ENCODE measurements around the gene DAB1. TPM values are rescaled to one million over a fixed set of nuclear protein-coding genes. Genes with fewer than 3 reads are reported as not detected.

Gene DAB1
- polyA plus RNA-seq, 4 donors, result 3.0 to 77.0 (median 24.3) TPM

DNA sequence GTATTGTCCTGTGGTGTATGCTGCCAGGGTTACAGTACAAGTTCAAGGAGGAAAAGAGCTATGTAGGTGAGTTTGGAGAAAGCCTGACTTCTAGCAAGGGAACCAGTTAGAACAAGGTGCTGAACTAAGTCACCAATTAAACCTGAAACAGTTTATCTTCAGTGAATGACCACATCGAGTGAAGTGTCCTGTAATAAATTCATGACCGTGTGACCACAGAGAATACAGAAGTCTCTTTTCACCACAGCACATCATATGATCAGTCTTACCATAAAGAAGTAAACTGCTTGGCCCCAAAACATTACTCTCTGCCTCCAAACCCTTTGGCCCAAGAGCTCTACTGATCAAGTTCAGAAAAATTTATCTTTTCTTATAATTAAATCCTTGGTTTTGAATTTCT, 141.4 kb downstream of the DAB1 start:
- H3K27me3 ChIP-seq (ENCODE audit: control insufficient read depth in 3 of 3, insufficient read depth in 3 of 3, low read length in 3 of 3), result peaks cover 0 to 2% (median 0%) of the 10 kb centered on the region in 3 donors
- WGBS, 3 donors, result 53 to 60% (median 58%) methylated on average over 2 of the region's 2 CpGs
- peaks cover 0 to 49% (median 5%) of the 10 kb centered on the region in 3 donors for H3K4me1 ChIP-seq (ENCODE audit: control insufficient read depth in 3 of 3, insufficient read depth in 2 of 3, low read depth in 1 of 3, low read length in 2 of 3)
- H3K9me3 ChIP-seq (ENCODE audit: control insufficient read depth in 2 of 2, insufficient read depth in 1 of 2, low read depth in 1 of 2, low read length in 1 of 2), result no peaks in the 10 kb centered on the region
- H3K4me3 ChIP-seq (ENCODE audit: low read depth in 1 of 3, low read length in 3 of 3), result no peak overlapping the region
- DNase-seq (peak in 1 of 2 donors; percentile 65), FAIRE-seq (no peak)
- H3K27ac ChIP-seq (ENCODE audit: low read depth in 1 of 3, low read length in 2 of 3), result peak overlapping the region in 2 of 3 donors; percentile 55 to 89
- H3K36me3 ChIP-seq (ENCODE audit: control insufficient read depth in 3 of 3, insufficient read depth in 2 of 3, low read depth in 1 of 3, low read length in 3 of 3), result peaks cover 0 to 13% (median 0%) of the 10 kb centered on the region in 3 donors

DNA sequence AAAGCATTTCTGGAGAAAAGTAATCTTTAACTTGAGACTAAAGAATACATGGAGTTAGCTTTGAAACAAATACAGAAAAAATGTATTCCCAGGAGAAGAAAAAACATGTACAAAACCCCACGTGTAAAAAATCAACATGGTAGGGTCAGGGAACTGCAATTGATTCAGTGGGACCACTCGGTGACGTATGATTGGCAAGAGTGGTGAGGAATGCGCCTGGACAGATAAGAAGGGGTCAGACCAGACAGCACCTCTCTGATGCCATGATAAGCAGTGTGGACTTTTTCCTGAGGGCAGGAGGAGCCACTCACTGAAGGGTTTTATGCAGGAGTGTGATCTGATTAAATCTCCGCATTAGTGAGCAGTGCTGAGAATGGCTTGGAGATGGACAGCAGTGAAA, 142.5 kb downstream of the DAB1 start:
- no peak for FAIRE-seq
- Histone ChIP-seq H3K36me3 (ENCODE audit: control insufficient read depth in 3 of 3, insufficient read depth in 2 of 3, low read depth in 1 of 3, low read length in 3 of 3) (peaks cover 0 to 11% (median 0%) of the 10 kb centered on the region in 3 donors), H3K4me1 (ENCODE audit: control insufficient read depth in 3 of 3, insufficient read depth in 2 of 3, low read depth in 1 of 3, low read length in 2 of 3) (peaks cover 0 to 54% (median 7%) of the 10 kb centered on the region in 3 donors), H3K27me3 (ENCODE audit: control insufficient read depth in 3 of 3, insufficient read depth in 3 of 3, low read length in 3 of 3) (peaks cover 0 to 2% (median 0%) of the 10 kb centered on the region in 3 donors), H3K9me3 (ENCODE audit: control insufficient read depth in 2 of 2, insufficient read depth in 1 of 2, low read depth in 1 of 2, low read length in 1 of 2) (no peaks in the 10 kb centered on the region), H3K4me3 (ENCODE audit: low read depth in 1 of 3, low read length in 3 of 3) (no peak overlapping the region), H3K27ac (ENCODE audit: low read depth in 1 of 3, low read length in 2 of 3) (peak overlapping the region in 2 of 3 donors; percentile 84 to 89)
- peak; percentile 58 to 73 for DNase-seq
- WGBS, 3 donors, result 43 to 79% (median 48%) methylated on average over 5 of the region's 5 CpGs

DNA sequence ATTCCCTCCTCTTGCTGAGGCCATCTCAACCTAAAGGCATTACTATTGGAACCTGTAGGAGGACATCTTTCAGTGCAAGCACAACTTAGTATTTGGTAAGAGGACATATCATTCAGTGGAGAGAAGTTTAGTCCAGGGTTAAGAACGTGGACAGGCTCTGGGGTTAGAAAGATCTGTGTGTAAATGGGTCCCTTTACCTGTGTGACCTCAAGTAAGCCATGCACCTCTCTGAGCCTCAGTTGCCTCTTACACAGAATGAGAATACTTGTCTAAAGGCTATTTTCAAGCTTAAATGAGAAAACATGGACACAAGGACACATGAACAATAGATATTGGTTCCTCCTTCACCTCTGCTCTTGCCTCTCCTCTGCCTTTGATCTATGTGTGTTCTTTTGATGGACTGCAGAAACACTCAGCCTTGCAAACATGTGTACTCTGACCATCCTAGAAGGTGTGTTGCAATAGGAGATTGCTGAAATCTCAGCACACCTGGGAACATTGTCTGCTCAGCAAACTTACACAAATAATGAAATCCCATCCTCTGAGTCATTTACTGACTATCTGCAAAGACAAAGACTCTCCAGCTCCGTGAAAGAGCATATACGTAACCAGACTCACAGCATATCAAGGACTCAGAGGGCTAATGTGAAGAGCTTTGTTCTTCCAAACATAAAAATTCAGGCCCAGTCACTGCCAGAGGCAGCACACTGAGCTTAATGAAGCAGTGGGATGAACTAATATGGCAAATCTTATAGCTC, 143.8 kb downstream of the DAB1 start:
- Histone ChIP-seq H3K27me3 (ENCODE audit: control insufficient read depth in 3 of 3, insufficient read depth in 3 of 3, low read length in 3 of 3) (peaks cover 0 to 2% (median 0%) of the 10 kb centered on the region in 3 donors), H3K27ac (ENCODE audit: low read depth in 1 of 3, low read length in 2 of 3) (peak overlapping the region in 2 of 3 donors; percentile 65 to 89), H3K4me1 (ENCODE audit: control insufficient read depth in 3 of 3, insufficient read depth in 2 of 3, low read depth in 1 of 3, low read length in 2 of 3) (peaks cover 0 to 55% (median 7%) of the 10 kb centered on the region in 3 donors), H3K4me3 (ENCODE audit: low read depth in 1 of 3, low read length in 3 of 3) (no peak overlapping the region), H3K9me3 (ENCODE audit: control insufficient read depth in 2 of 2, insufficient read depth in 1 of 2, low read depth in 1 of 2, low read length in 1 of 2) (no peaks in the 10 kb centered on the region), H3K36me3 (ENCODE audit: control insufficient read depth in 3 of 3, insufficient read depth in 2 of 3, low read depth in 1 of 3, low read length in 3 of 3) (peaks cover 0 to 5% (median 0%) of the 10 kb centered on the region in 3 donors)
- peak; percentile 89 to 97 for DNase-seq
- no peak for FAIRE-seq
- WGBS, 3 donors, result 13 to 60% (median 38%) methylated on average over 3 of the region's 3 CpGs

DNA sequence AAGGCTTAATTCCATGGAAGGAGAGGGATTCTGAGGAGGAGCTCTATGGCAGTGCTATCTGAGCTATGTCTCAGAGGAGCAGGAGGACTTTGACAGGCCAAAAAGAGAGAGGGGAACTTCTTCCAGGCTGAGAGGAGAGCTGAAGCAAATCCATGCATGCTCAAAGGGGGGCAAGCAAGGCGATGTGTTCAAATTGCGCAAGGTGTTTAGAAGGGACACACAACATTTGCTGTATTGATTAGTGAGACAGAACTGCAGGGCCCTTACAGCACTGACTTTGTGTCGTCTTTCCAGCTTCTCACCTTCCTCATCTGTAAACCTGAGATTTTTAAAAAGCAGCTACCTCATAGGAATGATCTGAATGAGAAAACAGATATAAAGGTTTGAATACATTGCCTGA, 145.3 kb downstream of the DAB1 start:
- no peak overlapping the region for H3K27ac ChIP-seq (ENCODE audit: low read depth in 1 of 3, low read length in 2 of 3)
- H3K4me3 ChIP-seq (ENCODE audit: low read depth in 1 of 3, low read length in 3 of 3), result no peak overlapping the region
- no peaks in the 10 kb centered on the region for H3K9me3 ChIP-seq (ENCODE audit: control insufficient read depth in 2 of 2, insufficient read depth in 1 of 2, low read depth in 1 of 2, low read length in 1 of 2)
- peaks cover 0 to 2% (median 0%) of the 10 kb centered on the region in 3 donors for H3K27me3 ChIP-seq (ENCODE audit: control insufficient read depth in 3 of 3, insufficient read depth in 3 of 3, low read length in 3 of 3)
- FAIRE-seq (no peak), DNase-seq (no peak)
- H3K4me1 ChIP-seq (ENCODE audit: control insufficient read depth in 3 of 3, insufficient read depth in 2 of 3, low read depth in 1 of 3, low read length in 2 of 3), result peaks cover 0 to 54% (median 7%) of the 10 kb centered on the region in 3 donors
- 83 to 90% (median 89%) methylated on average over 3 of the region's 3 CpGs for WGBS, 3 donors
- H3K36me3 ChIP-seq (ENCODE audit: control insufficient read depth in 3 of 3, insufficient read depth in 2 of 3, low read depth in 1 of 3, low read length in 3 of 3), result peaks cover 0 to 6% (median 0%) of the 10 kb centered on the region in 3 donors

DNA sequence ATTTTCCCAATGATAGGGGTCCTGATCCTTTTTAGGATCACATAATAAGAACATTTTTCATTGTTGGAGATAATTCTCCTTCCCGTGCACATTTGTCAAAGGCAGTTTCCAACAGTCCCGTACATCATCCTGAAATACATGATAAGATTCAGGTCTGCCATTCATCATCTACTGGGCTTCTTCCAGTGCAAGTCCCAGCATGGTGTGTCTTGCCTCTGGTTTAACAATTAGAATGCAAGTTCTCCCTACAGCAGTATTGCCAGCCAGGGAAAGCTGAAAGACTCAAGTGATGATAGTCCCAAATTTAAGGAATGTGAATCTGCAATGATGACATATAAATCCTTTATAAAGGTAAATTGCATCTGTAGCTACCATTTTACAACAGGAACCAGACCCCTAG, 146.2 kb downstream of the DAB1 start:
- Histone ChIP-seq H3K36me3 (ENCODE audit: control insufficient read depth in 3 of 3, insufficient read depth in 2 of 3, low read depth in 1 of 3, low read length in 3 of 3) (peaks cover 0 to 10% (median 0%) of the 10 kb centered on the region in 3 donors), H3K4me3 (ENCODE audit: low read depth in 1 of 3, low read length in 3 of 3) (no peak overlapping the region), H3K4me1 (ENCODE audit: control insufficient read depth in 3 of 3, insufficient read depth in 2 of 3, low read depth in 1 of 3, low read length in 2 of 3) (peaks cover 0 to 46% (median 7%) of the 10 kb centered on the region in 3 donors), H3K27ac (ENCODE audit: low read depth in 1 of 3, low read length in 2 of 3) (peak overlapping the region in 2 of 3 donors; percentile 8 to 68), H3K9me3 (ENCODE audit: control insufficient read depth in 2 of 2, insufficient read depth in 1 of 2, low read depth in 1 of 2, low read length in 1 of 2) (no peaks in the 10 kb centered on the region), H3K27me3 (ENCODE audit: control insufficient read depth in 3 of 3, insufficient read depth in 3 of 3, low read length in 3 of 3) (peaks cover 0 to 2% (median 0%) of the 10 kb centered on the region in 3 donors)
- FAIRE-seq (no peak), DNase-seq (no peak)
- 89 to 95% (median 94%) methylated on average over 2 of the region's 2 CpGs for WGBS, 3 donors

DNA sequence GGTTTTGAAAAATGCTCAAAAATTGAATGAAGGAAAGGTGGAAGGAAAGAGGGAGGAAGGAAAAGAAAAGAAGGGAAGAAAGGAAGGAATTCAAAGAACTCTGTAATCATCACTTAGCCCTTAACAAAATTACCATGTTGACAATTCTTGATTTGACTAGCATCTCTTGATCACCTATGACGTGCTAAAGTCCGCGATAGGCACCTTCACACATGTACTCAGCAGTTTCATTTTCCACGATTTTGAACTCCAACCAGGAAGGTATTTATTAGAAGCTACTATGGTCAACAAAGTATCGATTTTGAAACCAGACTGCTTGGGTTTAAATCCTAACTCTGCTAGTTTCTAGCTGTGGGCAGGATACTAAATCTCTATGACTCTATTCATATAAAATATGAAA, 146.9 kb downstream of the DAB1 start:
- WGBS, 3 donors, result 16 to 54% (median 25%) methylated on average over 5 of the region's 5 CpGs
- H3K36me3 ChIP-seq (ENCODE audit: control insufficient read depth in 3 of 3, insufficient read depth in 2 of 3, low read depth in 1 of 3, low read length in 3 of 3), result peaks cover 0 to 13% (median 0%) of the 10 kb centered on the region in 3 donors
- H3K9me3 ChIP-seq (ENCODE audit: control insufficient read depth in 2 of 2, insufficient read depth in 1 of 2, low read depth in 1 of 2, low read length in 1 of 2), result no peaks in the 10 kb centered on the region
- peak overlapping the region in 1 of 3 donors; percentile 68 for H3K27ac ChIP-seq (ENCODE audit: low read depth in 1 of 3, low read length in 2 of 3)
- H3K4me1 ChIP-seq (ENCODE audit: control insufficient read depth in 3 of 3, insufficient read depth in 2 of 3, low read depth in 1 of 3, low read length in 2 of 3), result peaks cover 0 to 41% (median 4%) of the 10 kb centered on the region in 3 donors
- DNase-seq (peak; percentile 68 to 88), FAIRE-seq (no peak)
- H3K27me3 ChIP-seq (ENCODE audit: control insufficient read depth in 3 of 3, insufficient read depth in 3 of 3, low read length in 3 of 3), result peaks cover 0 to 2% (median 0%) of the 10 kb centered on the region in 3 donors
- no peak overlapping the region for H3K4me3 ChIP-seq (ENCODE audit: low read depth in 1 of 3, low read length in 3 of 3)

DNA sequence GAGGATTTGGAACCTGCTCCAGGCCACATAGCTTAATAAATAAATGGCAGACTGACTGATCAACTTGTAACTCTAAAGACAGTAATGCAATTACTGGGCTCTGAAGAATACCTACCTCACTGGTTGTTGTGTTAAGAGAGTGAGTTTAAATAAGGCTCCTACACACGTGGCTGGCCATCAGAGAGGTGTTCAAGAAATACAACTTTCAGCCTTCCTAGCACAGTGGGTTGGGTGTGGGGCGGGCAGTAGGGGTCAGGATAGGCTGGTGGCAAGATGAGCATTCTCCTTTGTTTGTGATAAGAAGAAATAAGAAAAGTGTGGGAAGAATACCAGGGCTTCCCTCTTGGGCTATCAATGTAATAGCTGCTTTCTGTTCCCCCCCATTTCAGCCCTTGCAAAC, 151.3 kb downstream of the DAB1 start:
- H3K27me3 ChIP-seq (ENCODE audit: control insufficient read depth in 3 of 3, insufficient read depth in 3 of 3, low read length in 3 of 3), result no peaks in the 10 kb centered on the region
- WGBS, 3 donors, result 74 to 88% (median 76%) methylated on average over 2 of the region's 2 CpGs
- no peak overlapping the region for H3K4me3 ChIP-seq (ENCODE audit: low read depth in 1 of 3, low read length in 3 of 3)
- peaks cover 0 to 15% (median 2%) of the 10 kb centered on the region in 3 donors for H3K4me1 ChIP-seq (ENCODE audit: control insufficient read depth in 3 of 3, insufficient read depth in 2 of 3, low read depth in 1 of 3, low read length in 2 of 3)
- H3K36me3 ChIP-seq (ENCODE audit: control insufficient read depth in 3 of 3, insufficient read depth in 2 of 3, low read depth in 1 of 3, low read length in 3 of 3), result peaks cover 0 to 22% (median 0%) of the 10 kb centered on the region in 3 donors
- H3K9me3 ChIP-seq (ENCODE audit: control insufficient read depth in 2 of 2, insufficient read depth in 1 of 2, low read depth in 1 of 2, low read length in 1 of 2), result peaks cover 0 to 1% of the 10 kb centered on the region in 2 donors
- no peak overlapping the region for H3K27ac ChIP-seq (ENCODE audit: low read depth in 1 of 3, low read length in 2 of 3)
- DNase-seq (no peak), FAIRE-seq (no peak)

DNA sequence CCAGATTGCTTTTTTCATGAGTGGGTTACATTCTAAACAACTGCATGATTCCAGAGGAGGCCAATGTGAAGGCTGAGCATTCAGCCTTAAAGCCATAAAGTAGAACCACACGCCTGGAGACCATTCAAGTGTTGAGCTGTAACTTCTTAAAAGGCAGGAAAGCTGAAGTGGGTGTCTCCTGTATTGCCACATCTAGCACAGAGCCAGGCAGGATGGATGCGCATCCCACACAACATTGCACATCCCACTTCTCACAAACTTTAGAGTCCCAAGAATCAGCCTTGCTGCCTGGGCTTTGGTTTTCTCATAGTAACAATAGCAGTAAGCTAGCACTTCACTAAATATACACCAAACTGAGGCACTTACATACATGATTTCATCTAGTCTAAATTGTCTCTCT, 151.7 kb downstream of the DAB1 start:
- no peak overlapping the region for H3K4me3 ChIP-seq (ENCODE audit: low read depth in 1 of 3, low read length in 3 of 3)
- FAIRE-seq, result no peak
- H3K27ac ChIP-seq (ENCODE audit: low read depth in 1 of 3, low read length in 2 of 3), result no peak overlapping the region
- H3K36me3 ChIP-seq (ENCODE audit: control insufficient read depth in 3 of 3, insufficient read depth in 2 of 3, low read depth in 1 of 3, low read length in 3 of 3), result peaks cover 0 to 22% (median 0%) of the 10 kb centered on the region in 3 donors
- H3K4me1 ChIP-seq (ENCODE audit: control insufficient read depth in 3 of 3, insufficient read depth in 2 of 3, low read depth in 1 of 3, low read length in 2 of 3), result peaks cover 0 to 15% (median 0%) of the 10 kb centered on the region in 3 donors
- peaks cover 0 to 5% of the 10 kb centered on the region in 2 donors for H3K9me3 ChIP-seq (ENCODE audit: control insufficient read depth in 2 of 2, insufficient read depth in 1 of 2, low read depth in 1 of 2, low read length in 1 of 2)
- no peaks in the 10 kb centered on the region for H3K27me3 ChIP-seq (ENCODE audit: control insufficient read depth in 3 of 3, insufficient read depth in 3 of 3, low read length in 3 of 3)
- 85 to 87% (median 86%) methylated on average over 2 of the region's 2 CpGs for WGBS, 3 donors
- no peak for DNase-seq

Measured in small intestine (tissue), 7 donors.